Ishikawa (cell line): Measurements from ENCODE around the gene FOXO3.
A peak's percentile ranks its signal among the peaks of the same experiment; 100 is the strongest.

Experiments
- CEBPB ChIP-seq: IDR thresholded peaks from 2 replicates; pipeline ENCODE4 v1.6.1; 2012
- CREB1 ChIP-seq: IDR thresholded peaks from 2 replicates; pipeline ENCODE4 v1.6.1; 2012; ENCODE audit warnings: low read depth
- EGR1 ChIP-seq: IDR thresholded peaks from 2 replicates; pipeline ENCODE4 v1.6.1; 2012
- EP300 ChIP-seq: IDR thresholded peaks from 2 replicates; pipeline ENCODE4 v1.6.1; 2012; ENCODE audit warnings: borderline replicate concordance
- FOXM1 ChIP-seq: IDR thresholded peaks from 2 replicates; pipeline ENCODE4 v1.6.1; 2012; ENCODE audit warnings: low read depth, borderline replicate concordance
- MAX ChIP-seq: IDR thresholded peaks from 2 replicates; pipeline ENCODE4 v1.6.1; 2012
- NFIC ChIP-seq: IDR thresholded peaks from 2 replicates; pipeline ENCODE4 v1.6.1; 2012
- RAD21 ChIP-seq: IDR thresholded peaks from 2 replicates; pipeline ENCODE4 v1.6.1; 2012; ENCODE audit warnings: low read depth
- TAF1 ChIP-seq: IDR thresholded peaks from 2 replicates; pipeline ENCODE4 v1.6.1; 2012; ENCODE audit warnings: low read depth, mild to moderate bottlenecking
- TCF12 ChIP-seq: IDR thresholded peaks from 2 replicates; pipeline ENCODE4 v1.6.1; 2012; ENCODE audit warnings: low read depth
- TEAD4 ChIP-seq: IDR thresholded peaks from 2 replicates; pipeline ENCODE4 v1.6.1; 2012
- YY1 ChIP-seq: IDR thresholded peaks from 2 replicates; pipeline ENCODE4 v1.6.1; 2012; ENCODE audit warnings: low read depth
- ZBTB7A ChIP-seq: IDR thresholded peaks from 2 replicates; pipeline ENCODE4 v1.6.1; 2012; ENCODE audit warnings: low read depth
- TF ChIP-seq, protein P1 (sequence below): IDR thresholded peaks from 2 replicates; pipeline ENCODE4 v1.6.1; 2012
- TF ChIP-seq, protein P2 (sequence below): IDR thresholded peaks from 2 replicates; pipeline ENCODE4 v1.6.1; 2012; ENCODE audit warnings: low read depth, mild to moderate bottlenecking

FOXO3 gene

DNA sequence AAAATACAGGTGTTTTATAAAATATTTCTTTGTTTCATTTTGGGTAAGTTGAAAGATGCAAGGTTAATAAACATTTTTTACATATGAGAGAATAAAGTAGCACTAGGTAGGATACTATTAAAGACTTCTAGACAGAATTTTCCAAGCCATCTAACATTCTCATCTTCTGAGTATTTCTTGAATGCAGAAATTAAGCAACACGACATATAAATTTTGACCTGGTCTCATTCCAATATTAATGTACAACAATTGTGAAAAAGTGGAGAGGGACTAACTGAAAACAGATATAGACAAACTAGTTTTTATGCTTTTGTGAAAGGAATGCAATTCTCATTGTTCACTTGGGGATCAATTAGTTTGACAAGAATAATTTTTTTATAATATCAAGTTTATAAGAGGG is 11.5 kb upstream of the FOXO3 start:
- no peak for TF ChIP-seq YY1
- no peak for TF ChIP-seq FOXM1
- TF ChIP-seq, protein P1, sequence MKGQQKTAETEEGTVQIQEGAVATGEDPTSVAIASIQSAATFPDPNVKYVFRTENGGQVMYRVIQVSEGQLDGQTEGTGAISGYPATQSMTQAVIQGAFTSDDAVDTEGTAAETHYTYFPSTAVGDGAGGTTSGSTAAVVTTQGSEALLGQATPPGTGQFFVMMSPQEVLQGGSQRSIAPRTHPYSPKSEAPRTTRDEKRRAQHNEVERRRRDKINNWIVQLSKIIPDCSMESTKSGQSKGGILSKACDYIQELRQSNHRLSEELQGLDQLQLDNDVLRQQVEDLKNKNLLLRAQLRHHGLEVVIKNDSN, result no peak
- TF ChIP-seq, protein P2, sequence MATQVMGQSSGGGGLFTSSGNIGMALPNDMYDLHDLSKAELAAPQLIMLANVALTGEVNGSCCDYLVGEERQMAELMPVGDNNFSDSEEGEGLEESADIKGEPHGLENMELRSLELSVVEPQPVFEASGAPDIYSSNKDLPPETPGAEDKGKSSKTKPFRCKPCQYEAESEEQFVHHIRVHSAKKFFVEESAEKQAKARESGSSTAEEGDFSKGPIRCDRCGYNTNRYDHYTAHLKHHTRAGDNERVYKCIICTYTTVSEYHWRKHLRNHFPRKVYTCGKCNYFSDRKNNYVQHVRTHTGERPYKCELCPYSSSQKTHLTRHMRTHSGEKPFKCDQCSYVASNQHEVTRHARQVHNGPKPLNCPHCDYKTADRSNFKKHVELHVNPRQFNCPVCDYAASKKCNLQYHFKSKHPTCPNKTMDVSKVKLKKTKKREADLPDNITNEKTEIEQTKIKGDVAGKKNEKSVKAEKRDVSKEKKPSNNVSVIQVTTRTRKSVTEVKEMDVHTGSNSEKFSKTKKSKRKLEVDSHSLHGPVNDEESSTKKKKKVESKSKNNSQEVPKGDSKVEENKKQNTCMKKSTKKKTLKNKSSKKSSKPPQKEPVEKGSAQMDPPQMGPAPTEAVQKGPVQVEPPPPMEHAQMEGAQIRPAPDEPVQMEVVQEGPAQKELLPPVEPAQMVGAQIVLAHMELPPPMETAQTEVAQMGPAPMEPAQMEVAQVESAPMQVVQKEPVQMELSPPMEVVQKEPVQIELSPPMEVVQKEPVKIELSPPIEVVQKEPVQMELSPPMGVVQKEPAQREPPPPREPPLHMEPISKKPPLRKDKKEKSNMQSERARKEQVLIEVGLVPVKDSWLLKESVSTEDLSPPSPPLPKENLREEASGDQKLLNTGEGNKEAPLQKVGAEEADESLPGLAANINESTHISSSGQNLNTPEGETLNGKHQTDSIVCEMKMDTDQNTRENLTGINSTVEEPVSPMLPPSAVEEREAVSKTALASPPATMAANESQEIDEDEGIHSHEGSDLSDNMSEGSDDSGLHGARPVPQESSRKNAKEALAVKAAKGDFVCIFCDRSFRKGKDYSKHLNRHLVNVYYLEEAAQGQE, result no peak
- no peak for TF ChIP-seq TAF1
- no peak for TF ChIP-seq RAD21
- no peak for TF ChIP-seq CREB1
- no peak for TF ChIP-seq ZBTB7A
- TF ChIP-seq CEBPB, result no peak
- no peak for TF ChIP-seq MAX
- TF ChIP-seq TEAD4, result no peak
- TF ChIP-seq NFIC, result no peak
- TF ChIP-seq EGR1, result no peak
- no peak for TF ChIP-seq TCF12
- no peak for TF ChIP-seq EP300

DNA sequence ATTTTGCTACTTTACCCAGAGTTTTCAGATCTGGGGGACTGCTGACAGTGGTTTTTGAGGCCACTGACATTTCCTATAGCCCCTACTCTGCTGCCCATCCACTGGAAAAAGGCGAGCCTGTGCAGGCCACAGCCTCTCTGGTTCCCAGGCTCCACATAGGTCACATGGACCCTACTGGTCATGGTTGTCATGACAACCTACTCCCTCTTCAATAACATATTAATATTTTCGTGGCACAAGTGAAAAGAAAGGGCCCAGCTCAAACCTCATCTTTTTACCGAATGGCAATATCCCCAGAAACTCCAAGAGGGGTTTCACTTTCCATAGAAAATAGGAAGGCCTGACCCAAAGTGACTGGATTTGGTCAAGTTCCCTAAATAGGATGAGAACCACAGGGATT is 11.0 kb upstream of the FOXO3 start:
- TF ChIP-seq, protein P1, result 0 out of 2 replicates have a peak, but pooled peaks have one; percentile 2
- TF ChIP-seq FOXM1, result no peak

DNA sequence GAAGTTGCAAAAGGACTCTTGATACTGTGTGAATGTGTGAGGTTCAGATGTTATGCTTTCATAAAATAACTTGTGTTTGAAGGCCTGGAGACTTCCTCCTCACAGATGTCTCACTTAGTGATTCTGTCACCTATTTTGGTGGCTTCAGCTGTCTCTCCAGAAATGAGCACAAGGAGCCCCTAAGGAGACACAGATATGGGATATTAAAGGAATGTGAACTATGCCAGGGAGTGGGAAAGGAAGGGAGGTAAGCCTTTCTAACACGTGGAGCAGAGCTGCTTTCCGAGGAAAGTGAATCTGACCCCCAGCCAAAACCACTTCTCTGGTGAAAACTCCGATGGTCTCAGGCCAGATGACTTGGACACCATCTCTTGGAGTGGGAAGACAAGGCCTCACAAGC is 10.5 kb upstream of the FOXO3 start:
- TF ChIP-seq YY1 (no peak), TCF12 (no peak), NFIC (no peak), EP300 (no peak), TAF1 (no peak), EGR1 (no peak), CREB1 (no peak), TEAD4 (no peak), CEBPB (no peak), ZBTB7A (no peak), RAD21 (no peak), FOXM1 (no peak), MAX (no peak)
- TF ChIP-seq, protein P2, result no peak
- TF ChIP-seq, protein P1, result no peak

DNA sequence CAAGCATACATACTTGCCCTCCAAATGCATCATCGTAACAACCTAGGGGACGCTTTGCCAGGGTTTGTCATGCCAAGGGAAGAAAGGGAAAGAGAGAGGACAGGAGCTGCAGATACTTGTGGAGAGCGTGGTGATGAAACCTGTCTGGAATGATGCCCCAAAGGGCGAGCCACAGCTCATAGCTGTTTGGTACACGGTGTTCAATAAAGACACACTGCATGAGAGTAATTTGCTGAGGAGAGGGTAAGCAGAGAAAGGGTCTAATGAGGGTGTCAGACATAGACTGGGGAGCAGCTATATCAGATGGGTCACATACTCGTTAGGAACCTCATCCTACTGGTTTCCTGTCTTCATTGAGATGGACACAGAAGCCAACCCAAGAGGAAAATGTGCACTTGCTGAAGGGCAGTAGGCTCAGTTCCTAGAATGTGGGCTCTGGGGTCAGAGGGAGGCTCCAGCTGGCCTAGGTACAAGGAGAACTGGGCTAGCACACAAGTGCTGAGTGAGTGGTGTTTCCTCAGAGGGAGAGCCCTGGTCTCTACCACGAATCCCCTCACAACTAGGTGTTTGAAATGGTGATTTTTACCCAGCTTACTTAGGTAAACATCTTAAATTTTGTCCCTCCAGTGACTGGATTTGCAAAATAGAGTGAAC is 5.2 kb upstream of the FOXO3 start:
- TF ChIP-seq MAX, result no peak
- TF ChIP-seq, protein P2, result no peak
- no peak for TF ChIP-seq YY1
- TF ChIP-seq CREB1, result no peak
- TF ChIP-seq FOXM1, result no peak
- no peak for TF ChIP-seq TCF12
- TF ChIP-seq NFIC, result no peak
- no peak for TF ChIP-seq TAF1
- TF ChIP-seq RAD21, result no peak
- TF ChIP-seq ZBTB7A, result no peak
- no peak for TF ChIP-seq EP300
- TF ChIP-seq CEBPB, result no peak
- TF ChIP-seq, protein P1, result no peak
- no peak for TF ChIP-seq EGR1
